Measurements from ENCODE around the gene LMAN1L.

LMAN1L gene

GRCh38 chr15:74816624-74817369 lies 4.2 kb downstream of the LMAN1L start:
- DNase-seq (ENCODE audit: low read depth) = no peak

GRCh38 chr15:74817370-74817737 lies 4.7 kb downstream of the LMAN1L start:
- no peak for DNase-seq (ENCODE audit: low read depth)

DNA sequence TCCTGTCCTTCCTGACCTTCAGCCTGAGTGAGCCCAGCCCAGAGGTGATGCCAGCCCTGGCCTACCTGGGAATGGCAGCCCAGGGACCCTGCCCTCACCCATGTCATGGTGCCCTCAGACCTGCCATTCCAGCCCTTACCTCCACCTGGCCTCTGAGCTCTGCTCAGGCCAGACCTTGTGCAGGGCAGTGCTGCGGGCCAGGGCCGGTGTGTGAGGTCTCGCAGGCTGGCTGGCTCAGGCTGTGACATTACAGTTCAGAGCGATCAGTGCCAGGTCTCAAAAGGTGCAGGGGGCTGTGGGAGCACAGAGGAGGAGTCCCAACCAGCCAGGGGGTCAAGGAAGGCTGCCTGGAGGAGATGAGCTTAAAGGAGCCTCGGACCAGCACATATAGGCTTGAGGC lies 7.4 kb downstream of the LMAN1L start:
- no peak for DNase-seq (ENCODE audit: low read depth)

- no peak for DNase-seq (ENCODE audit: low read depth)
Measured at GRCh38 chr15:74821091-74821789, 8.6 kb downstream of the LMAN1L start.

GRCh38 chr15:74821790-74822158 lies 9.1 kb downstream of the LMAN1L start:
- no peak for DNase-seq (ENCODE audit: low read depth)

DNA sequence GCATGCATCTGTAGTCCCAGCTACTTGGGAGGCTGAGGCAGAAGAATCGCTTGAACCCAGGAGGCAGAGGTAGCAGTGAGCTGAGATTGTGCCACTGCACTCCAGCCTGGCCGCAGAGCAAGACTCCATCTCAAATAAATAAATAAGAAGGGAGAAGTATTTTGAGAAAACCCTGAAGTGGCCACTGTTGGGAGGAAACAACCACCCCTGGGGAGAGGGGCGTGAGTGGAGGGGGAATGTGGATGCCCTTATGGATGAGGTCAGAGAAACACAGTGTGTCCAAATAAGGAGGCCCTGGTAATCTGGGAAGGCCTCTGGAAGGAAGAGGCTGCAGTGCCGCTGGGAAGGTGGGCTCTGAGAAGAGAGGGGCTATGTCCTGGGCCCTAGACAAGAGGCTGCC lies 9.6 kb downstream of the LMAN1L start:
- no peak for DNase-seq (ENCODE audit: low read depth)

GRCh38 chr15:74823324-74823723 lies 10.7 kb downstream of the LMAN1L start:
- no peak for DNase-seq (ENCODE audit: low read depth)

GRCh38 chr15:74824976-74825375 lies 12.3 kb downstream of the LMAN1L start:
- DNase-seq (ENCODE audit: low read depth) = no peak

DNA sequence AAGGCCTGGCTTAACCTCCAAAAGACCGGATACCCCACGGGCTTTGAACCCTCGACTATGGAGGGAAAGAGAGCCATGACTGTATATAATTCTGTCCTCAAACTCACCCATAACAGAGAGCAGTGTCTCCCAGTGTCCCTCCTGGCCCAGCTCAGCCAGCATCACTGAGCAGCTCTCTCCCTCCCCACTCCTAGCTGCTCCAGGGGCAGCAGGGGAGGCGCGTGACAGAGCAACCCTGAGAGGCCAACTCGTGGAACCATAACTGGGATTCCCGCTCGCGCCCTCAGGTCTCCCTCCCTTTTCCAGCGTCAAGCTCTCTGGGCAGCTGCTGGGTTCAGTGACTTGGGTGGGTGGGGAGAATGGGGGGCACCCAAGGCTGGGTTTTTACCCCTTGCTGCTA lies 13.2 kb downstream of the LMAN1L start:
- no peak for DNase-seq (ENCODE audit: low read depth)

- DNase-seq (ENCODE audit: low read depth) = no peak
Measured at GRCh38 chr15:74826364-74826819, 13.8 kb downstream of the LMAN1L start, which contains the start of gene CPLX3. Gene CPLX3 (plus strand): TSS chr15:74826627. CDS start chr15:74826704, 77 bp downstream.

DNA sequence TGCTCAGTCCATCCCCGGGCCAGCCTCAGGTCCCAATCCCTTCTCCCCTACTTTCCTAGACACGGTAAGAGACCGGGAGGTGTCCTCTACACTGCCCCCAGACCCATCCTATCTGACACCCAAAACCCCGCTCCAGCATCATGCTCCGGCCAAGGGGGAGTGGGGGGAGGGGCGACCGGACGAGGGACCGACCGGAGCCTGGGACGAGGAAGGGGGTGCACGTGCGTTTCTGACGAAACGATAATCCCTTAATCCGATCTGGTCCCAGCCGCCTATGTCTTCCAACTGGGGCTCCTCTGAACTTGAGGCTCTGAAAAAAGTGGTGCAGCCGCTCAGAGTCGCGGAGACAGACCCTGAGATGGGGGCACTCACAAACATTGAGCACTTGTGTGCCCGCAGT lies 14.3 kb downstream of the LMAN1L start:
- DNase-seq (ENCODE audit: low read depth) = no peak

DNA sequence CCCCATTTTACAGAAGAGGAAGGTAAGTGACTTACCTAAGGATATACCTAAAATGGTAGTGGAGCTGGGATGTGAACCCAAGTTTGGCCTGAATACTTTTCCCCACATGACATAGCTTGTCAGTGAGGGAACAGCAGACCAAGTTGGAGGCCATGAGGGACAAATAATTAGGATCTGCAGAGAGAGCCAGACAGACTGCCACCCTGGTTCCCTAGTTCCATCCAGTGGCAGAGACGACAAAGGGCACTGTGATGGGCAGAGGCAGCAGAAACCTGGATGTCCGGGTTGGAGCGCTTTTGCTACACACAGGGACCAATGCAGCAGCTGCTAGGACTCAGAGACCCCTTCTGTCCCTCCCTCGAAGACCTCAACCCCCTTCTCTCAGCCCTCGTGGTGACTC lies 15.0 kb downstream of the LMAN1L start:
- DNase-seq (ENCODE audit: low read depth) = no peak

- no peak for DNase-seq (ENCODE audit: low read depth)
Measured at GRCh38 chr15:74828835-74829234, 16.2 kb downstream of the LMAN1L start.

GRCh38 chr15:74829486-74829885 lies 16.9 kb downstream of the LMAN1L start:
- no peak for DNase-seq (ENCODE audit: low read depth)

DNA sequence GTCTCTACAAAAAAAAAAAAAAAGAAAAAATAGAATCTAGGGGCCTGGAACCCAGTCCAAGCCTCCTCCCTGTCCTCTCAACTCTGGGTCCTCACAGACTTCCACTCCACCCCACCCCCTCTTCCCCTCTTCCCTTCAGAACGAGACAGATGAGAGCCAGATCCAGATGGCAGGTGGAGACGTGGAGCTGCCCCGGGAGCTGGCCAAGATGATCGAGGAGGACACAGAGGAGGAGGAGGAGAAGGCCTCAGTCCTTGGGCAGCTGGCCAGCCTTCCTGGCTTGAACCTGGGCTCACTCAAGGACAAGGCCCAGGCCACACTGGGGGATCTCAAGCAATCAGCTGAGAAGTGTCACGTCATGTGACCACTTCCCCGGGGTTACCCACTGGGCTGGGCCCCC lies 17.4 kb downstream of the LMAN1L start:
- DNase-seq (ENCODE audit: low read depth) = no peak

DNA sequence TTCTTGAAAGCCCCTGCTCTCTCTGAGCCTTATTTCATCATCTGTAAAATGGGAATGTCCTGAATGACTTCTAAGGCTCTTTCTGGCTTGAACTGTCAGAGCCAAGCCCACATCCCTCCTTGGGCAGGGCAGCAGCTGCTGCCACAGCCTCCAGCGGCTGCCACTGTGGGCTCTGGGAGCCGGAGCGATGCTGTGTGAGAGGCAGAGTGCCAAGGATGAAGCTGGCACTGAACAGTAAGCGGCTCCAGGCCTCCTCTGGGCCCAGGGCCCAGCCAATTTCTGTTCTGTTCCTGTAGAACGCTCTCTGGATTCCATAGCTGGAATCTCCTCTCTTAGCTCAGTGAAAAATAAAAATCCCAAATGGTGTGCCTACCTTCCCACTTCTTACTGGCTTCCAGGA lies 18.2 kb downstream of the LMAN1L start:
- no peak for DNase-seq (ENCODE audit: low read depth)

DNA sequence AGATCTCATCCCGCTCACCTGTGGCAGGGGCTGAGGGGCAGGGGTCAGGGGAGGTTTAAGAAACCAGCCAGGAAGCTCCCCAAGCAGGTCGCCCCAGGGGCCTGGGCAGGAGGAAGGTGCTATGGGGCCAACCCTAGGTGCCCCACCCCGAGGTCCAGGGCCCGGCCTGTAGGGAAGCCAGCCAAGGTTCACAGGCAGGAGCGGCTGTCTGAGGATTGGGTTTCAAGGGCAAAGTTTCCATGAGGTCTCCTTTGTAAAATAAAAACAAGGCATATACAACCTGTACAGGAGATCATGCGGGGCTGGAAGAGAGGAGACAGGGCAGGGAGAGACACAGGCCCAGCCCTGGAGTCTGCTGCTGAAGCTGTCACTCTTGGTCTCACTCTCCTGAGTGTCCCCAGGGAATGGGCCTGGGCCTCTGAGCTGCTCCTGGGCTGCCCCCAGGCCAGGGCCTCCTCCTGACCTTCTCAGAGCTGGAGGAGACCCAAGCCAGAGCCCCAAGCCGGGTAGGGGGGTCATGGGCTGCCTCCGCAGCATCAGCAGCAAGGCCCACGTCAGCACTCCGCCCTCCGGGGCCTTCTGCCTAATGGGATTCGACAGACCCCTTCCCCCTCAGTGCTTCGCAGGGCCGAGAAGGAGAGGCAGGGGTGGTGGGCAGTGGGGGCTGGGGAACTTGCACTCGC lies 19.3 kb downstream of the LMAN1L start:
- DNase-seq (ENCODE audit: low read depth) = no peak

DNA sequence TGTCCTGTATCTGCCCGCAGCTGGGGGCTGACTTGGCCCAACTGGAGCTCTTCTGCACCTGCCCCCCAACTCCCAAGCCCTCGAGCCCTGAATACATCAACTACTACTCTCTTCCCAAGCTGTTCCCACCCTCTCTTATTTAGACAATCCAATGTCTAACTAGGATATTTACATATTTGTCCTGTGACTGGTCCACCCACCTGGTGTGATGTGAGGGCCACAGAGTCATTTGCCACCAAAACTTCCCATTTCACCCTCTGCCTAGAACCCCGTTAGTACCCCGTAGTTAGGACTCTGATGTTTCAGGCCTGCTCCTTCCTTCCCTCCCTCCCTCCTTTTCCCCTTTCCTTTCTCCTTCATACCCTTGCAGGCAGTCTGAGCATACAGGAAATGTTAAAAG lies 20.2 kb downstream of the LMAN1L start:
- no peak for DNase-seq (ENCODE audit: low read depth)

DNA sequence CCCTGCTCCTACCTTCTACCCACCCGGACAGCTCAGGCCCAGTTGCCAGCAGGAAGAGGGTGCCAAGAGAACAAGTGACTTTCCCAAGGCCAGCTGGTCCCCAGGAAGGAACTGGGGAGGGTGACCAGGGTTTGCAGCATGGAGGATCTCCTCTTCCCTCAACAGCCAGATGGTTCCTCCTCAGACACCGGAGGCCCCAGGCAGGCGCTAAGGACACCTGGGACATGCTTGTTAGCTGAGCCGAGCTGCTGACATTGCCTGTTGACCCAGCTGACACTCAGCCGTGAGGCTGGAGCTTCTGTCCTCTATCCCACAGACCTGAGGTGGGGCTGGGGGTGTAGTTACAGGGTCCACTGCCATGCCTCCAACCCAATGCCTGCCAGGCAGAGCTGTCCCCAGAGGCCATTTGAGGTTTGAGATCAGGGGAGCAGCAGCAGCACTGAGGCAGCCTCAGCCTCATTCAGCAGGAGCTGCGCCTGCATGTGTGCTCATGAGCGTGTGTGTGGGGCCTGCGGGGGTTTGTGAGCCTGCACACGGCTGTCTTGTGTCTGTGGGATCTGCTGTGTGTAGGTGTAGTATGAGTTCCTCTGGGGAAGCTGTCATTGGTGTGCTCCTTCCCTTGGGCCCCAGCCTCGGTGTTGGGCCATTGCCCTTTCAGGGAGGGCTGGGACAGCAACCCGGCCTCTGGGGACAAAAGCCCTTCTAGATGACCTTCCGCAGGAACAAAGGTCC lies 20.9 kb downstream of the LMAN1L start:
- no peak for DNase-seq (ENCODE audit: low read depth)

- no peak for DNase-seq (ENCODE audit: low read depth)
Measured at GRCh38 chr15:74835312-74835823, 22.7 kb downstream of the LMAN1L start.

GRCh38 chr15:74836846-74837245 lies 24.2 kb downstream of the LMAN1L start:
- DNase-seq (ENCODE audit: low read depth) = no peak

DNA sequence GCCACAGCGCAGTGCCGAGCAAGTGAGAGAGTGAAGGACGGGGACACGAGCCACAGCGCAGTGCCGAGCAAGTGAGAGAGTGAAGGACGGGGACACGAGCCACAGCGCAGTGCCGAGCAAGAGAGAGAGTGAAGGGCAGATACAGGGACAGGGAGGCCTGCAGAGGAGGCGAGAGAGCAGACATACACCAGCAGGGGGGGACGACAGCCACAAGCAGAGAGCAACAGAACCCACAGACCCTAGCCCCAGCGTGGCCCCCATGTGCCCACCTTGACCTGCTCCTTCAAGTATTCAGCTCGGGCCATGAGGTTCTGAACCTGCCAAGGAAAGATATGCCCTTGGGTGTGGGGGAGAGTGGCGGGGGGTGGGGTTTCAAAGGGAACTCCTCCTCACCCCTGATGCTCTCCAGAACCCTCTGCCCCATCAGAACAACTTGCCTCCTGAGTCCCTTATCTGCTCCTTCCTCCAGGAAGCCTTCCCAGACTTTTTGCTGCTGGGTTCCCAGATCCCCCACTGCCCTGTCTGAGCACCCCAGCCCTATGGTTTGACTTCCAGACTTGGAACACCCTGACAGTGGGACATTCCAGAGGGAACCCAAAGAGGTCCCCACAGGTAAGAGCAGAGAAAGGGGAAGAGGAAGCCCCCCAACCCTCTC lies 25.0 kb downstream of the LMAN1L start:
- DNase-seq (ENCODE audit: low read depth) = no peak

All from stimulated activated CD8-positive, alpha-beta memory T cell treated with anti-CD3 and anti-CD28 coated beads, Interleukin-12 subunit alpha, Interleukin-12 subunit beta, amount 100 ng/mL, for 4 hours (primary cell).